Measurements from ENCODE around the gene ZEB1.

The ZEB1 gene

DNA sequence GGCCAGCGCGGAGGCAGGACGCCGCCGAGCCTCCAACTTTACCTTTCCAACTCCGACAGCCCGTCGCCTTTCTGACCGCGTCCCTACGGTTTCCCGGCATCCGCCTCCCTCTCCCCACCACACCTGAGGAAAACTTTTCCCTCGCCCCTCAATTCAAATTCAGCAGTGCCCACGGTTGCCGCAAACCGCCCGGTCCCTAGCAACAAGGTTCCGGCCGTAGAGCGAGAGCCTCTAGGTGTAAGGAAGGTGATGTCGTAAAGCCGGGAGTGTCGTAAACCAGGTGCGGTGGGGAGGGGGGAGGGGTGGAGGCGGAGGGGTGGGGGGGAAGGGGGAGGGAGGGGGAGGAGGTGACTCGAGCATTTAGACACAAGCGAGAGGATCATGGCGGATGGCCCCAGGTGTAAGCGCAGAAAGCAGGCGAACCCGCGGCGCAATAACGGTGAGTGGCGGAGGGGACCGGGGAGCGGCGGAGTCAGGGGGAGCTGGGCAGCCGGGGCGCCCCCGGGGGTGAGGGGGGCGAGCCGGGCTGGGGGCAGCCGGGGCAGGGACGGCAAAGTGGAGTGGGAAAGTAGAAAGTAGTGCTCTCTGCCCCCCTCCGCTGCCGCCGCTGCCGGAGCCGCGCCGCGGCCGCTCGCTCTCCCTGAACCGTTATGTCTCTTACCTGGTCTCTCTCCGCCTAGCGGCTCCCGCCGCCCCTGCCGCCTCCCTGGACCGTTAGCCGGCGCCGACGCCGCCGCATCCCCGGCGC is at the start of gene ZEB1:
Gene ZEB1, plus strand, starts transcription at position 363 of the 748 bp plus-strand sequence. Its CDS starts 19 bp downstream, at position 382.
- peak; percentile 88 for DNase-seq
- in situ Hi-C loops (cut with HindIII; ENCODE audit: low pct_ligation_motif_present, low pct_unique_long_range_greater_than_20kb, low sequenced_read_pairs) = no loop called here

DNA sequence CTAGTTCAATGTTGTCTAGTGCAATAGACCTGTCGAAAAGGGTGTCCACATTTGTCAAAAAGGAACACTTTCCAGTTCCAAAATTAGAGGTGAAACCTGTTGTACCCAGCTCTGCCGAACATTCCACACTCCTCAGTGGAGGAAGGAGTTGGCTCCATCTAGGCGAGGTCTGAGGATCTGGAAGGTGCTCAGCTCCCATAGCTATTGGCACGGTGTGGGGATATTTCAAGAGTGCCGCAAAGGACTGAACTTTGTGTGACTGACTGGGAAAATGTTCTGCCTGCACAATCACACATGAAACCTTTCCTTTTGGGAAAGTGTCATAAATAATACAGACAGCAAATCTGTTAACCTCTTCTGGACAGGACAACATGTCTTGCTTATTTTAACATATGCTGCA is 48.1 kb upstream of the ZEB1 start:
- no peak for DNase-seq
- in situ Hi-C loops (cut with HindIII; ENCODE audit: low pct_ligation_motif_present, low pct_unique_long_range_greater_than_20kb, low sequenced_read_pairs) = no loop called here

DNA sequence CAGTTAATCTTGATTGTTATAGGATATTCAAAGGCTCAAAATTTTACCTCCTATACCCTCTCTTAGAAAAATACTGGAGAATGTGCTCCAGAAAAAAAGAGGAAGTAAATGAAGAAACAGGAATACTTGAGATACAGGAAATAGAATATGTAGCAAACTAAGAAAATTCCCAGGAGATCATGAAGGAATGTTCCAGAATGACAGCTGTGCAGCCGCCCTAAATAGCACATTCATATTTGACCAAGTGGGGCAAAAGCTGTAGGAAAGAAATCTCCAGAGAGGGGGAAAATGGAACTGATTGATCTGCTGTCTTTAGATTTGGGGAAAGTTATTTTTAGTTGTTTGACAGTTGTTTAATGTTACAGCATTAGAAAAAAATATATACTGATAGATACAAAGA is 46.2 kb upstream of the ZEB1 start:
- in situ Hi-C loops (cut with HindIII; ENCODE audit: low pct_ligation_motif_present, low pct_unique_long_range_greater_than_20kb, low sequenced_read_pairs) = no loop called here
- no peak for DNase-seq

- DNase-seq = no peak
- in situ Hi-C loops (cut with HindIII; ENCODE audit: low pct_ligation_motif_present, low pct_unique_long_range_greater_than_20kb, low sequenced_read_pairs) = no loop called here
Observed at GRCh38 chr10:31273789-31274188, 45.2 kb upstream of the ZEB1 start.

DNA sequence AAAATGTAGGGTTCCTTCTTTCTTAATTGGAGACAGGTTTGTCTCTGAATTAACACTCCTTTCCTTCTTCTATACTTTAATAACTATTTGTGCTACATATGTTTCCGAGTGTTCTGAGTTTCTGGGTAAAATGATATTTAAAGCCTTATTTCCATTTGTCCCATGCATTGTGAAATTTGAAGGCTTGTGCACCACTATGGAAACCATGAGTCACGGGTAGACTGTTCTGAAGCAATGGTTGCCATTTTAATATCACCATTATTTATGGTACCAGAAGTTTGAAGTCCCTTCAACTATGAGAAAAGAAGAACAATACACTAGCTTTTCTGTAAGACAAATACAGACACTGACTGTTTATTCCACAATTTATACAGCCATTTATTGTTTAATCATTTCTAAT is 44.7 kb upstream of the ZEB1 start:
- no peak for DNase-seq
- in situ Hi-C loops (cut with HindIII; ENCODE audit: low pct_ligation_motif_present, low pct_unique_long_range_greater_than_20kb, low sequenced_read_pairs) = no loop called here

- in situ Hi-C loops (cut with HindIII; ENCODE audit: low pct_ligation_motif_present, low pct_unique_long_range_greater_than_20kb, low sequenced_read_pairs) = no loop called here
Observed at GRCh38 chr10:31278279-31278941, 40.6 kb upstream of the ZEB1 start.

GRCh38 chr10:31280972-31281371 is 38.0 kb upstream of the ZEB1 start:
- no peak for DNase-seq
- in situ Hi-C loops (cut with HindIII; ENCODE audit: low pct_ligation_motif_present, low pct_unique_long_range_greater_than_20kb, low sequenced_read_pairs) = no loop called here

More at GRCh38 chr10:31278279-31278941, 40.6 kb upstream of the ZEB1 start:
- DNase-seq = no peak

- in situ Hi-C loops (cut with HindIII; ENCODE audit: low pct_ligation_motif_present, low pct_unique_long_range_greater_than_20kb, low sequenced_read_pairs) = no loop called here
- no peak for DNase-seq
Observed at GRCh38 chr10:31288001-31288400, 31.0 kb upstream of the ZEB1 start.

- in situ Hi-C loops (cut with HindIII; ENCODE audit: low pct_ligation_motif_present, low pct_unique_long_range_greater_than_20kb, low sequenced_read_pairs) = no loop called here
- no peak for DNase-seq
Observed at GRCh38 chr10:31288962-31289361, 30.1 kb upstream of the ZEB1 start.

DNA sequence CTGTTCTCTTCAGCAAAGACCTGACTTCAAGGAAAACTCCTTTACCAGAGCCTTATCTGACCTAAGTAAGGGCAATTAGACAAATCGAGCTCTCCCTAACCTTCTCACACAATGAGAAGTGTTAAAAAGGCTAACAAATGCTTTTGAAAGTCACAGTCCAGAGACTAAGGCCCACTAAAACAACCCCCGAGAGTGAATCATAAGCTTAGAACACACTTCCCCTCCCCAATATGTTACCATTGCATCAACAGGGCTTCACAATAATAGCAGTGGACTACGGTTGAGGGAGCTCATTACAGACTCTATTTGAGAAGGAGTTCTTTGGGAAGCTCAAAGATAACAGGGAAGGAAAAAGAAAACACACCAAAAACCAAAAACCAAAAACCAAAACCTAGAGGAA is 28.6 kb upstream of the ZEB1 start:
- in situ Hi-C loops (cut with HindIII; ENCODE audit: low pct_ligation_motif_present, low pct_unique_long_range_greater_than_20kb, low sequenced_read_pairs) = no loop called here
- DNase-seq = no peak

DNA sequence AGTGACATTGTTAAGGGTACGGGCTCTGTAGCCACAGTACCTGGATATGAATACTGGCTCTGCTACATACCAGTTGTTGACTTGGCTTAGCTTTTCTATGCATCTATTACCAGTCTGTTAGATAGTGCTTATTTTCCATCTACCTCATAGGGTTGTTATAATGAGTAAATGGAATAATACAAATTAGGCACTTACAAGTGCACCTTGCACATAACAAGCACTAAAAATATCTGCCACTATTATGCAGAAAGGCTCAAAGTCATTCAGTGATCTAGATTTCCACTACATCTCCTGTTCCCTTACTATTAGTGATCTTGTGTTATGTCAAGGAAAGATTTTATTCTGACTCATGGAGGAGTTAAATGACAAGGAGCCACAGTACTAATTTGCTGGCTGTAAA is 27.9 kb upstream of the ZEB1 start:
- in situ Hi-C loops (cut with HindIII; ENCODE audit: low pct_ligation_motif_present, low pct_unique_long_range_greater_than_20kb, low sequenced_read_pairs) = no loop called here
- DNase-seq = no peak

- DNase-seq = no peak
- in situ Hi-C loops (cut with HindIII; ENCODE audit: low pct_ligation_motif_present, low pct_unique_long_range_greater_than_20kb, low sequenced_read_pairs) = no loop called here
Observed at GRCh38 chr10:31294558-31294957, 24.5 kb upstream of the ZEB1 start.

GRCh38 chr10:31296754-31297153 is 22.3 kb upstream of the ZEB1 start:
- in situ Hi-C loops (cut with HindIII; ENCODE audit: low pct_ligation_motif_present, low pct_unique_long_range_greater_than_20kb, low sequenced_read_pairs) = no loop called here

GRCh38 chr10:31299119-31299518 is 19.9 kb upstream of the ZEB1 start:
- in situ Hi-C loops (cut with HindIII; ENCODE audit: low pct_ligation_motif_present, low pct_unique_long_range_greater_than_20kb, low sequenced_read_pairs) = no loop called here
- DNase-seq = no peak

More at GRCh38 chr10:31296754-31297153, 22.3 kb upstream of the ZEB1 start:
- DNase-seq = no peak

- no peak for DNase-seq
- in situ Hi-C loops (cut with HindIII; ENCODE audit: low pct_ligation_motif_present, low pct_unique_long_range_greater_than_20kb, low sequenced_read_pairs) = no loop called here
Observed at GRCh38 chr10:31303212-31303611, 15.8 kb upstream of the ZEB1 start.

GRCh38 chr10:31304291-31304970 is 14.6 kb upstream of the ZEB1 start:
- in situ Hi-C loops (cut with HindIII; ENCODE audit: low pct_ligation_motif_present, low pct_unique_long_range_greater_than_20kb, low sequenced_read_pairs) = no loop called here

DNA sequence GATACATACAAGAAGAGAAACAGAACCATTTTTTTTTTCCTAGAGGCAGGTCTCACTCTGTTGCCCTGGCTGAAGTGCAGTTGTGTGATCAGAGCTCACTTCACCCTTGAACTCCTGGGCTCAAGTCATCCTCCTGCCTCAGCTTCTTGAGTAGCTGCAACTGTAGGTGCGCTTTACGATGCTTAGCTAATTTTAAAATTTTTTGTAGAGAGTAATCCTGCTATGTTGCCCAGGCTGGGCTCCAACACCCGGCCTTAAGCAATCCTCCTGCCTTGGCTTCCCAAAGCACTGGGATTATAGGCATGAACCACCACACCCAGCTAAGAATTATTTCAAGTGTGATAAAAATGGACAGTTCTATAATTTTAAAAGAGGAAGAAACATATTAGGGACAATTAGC is 5.6 kb upstream of the ZEB1 start:
- no peak for DNase-seq
- in situ Hi-C loops (cut with HindIII; ENCODE audit: low pct_ligation_motif_present, low pct_unique_long_range_greater_than_20kb, low sequenced_read_pairs) = no loop called here

More at GRCh38 chr10:31304291-31304970, 14.6 kb upstream of the ZEB1 start:
- DNase-seq = no peak

- in situ Hi-C loops (cut with HindIII; ENCODE audit: low pct_ligation_motif_present, low pct_unique_long_range_greater_than_20kb, low sequenced_read_pairs) = no loop called here
- DNase-seq = no peak
Observed at GRCh38 chr10:31314256-31315150, 4.5 kb upstream of the ZEB1 start.

GRCh38 chr10:31315453-31315852 is 3.6 kb upstream of the ZEB1 start:
- peak; percentile 48 for DNase-seq

More at GRCh38 chr10:31315453-31315852, 3.6 kb upstream of the ZEB1 start:
- in situ Hi-C loops (cut with HindIII; ENCODE audit: low pct_ligation_motif_present, low pct_unique_long_range_greater_than_20kb, low sequenced_read_pairs) = no loop called here
